IMR-90 (cell line): ENCODE results near the gene TSC2. TPM values are rescaled to one million over a fixed set of nuclear protein-coding genes. Genes with fewer than 3 reads are reported as not detected.

Experiments used
- ATAC-seq: fragments of 200-7000 bp; cut with Tn5 transposase; 2 replicates; pipeline ENCODE4 v1.9.1; 2020; ENCODE audit warnings: low read depth, mild to moderate bottlenecking, moderate library complexity
- BruUV-seq: library from RNA; stranded (reverse); fragments of 400-500 nt; replicated peaks from 2 replicates; lab custom pipeline; 2021; lab: Mats Ljungman, UMichigan
- CTCF ChIA-PET: fragments of 300-600 bp; formaldehyde crosslinking; extraction: SDS; loops from one replicate; lab custom pipeline; 2021; ENCODE audit warnings: antibody characterized with exemption; lab: Yijun Ruan, JAX
- POLR2A ChIA-PET: fragments of 300-600 bp; sonication (Branson Sonifier 250); formaldehyde crosslinking; loops from one replicate; lab custom pipeline; 2022; ENCODE audit warnings: antibody characterized with exemption; ENCODE audit not compliant: unreplicated experiment; lab: Charles Lee
- DNase-seq: peaks from one replicate; pipeline ENCODE4 v3.0.0; 2013
- H2AFZ ChIP-seq: replicated peaks from 2 replicates; pipeline ENCODE3; 2013; ENCODE audit warnings: low read length, mild to moderate bottlenecking; ENCODE audit not compliant: poor library complexity
- H2AK5ac ChIP-seq: 2 replicates; pipeline ENCODE4 v1.6.1; 2013; ENCODE audit warnings: low read depth, low read length, inconsistent platforms
- H2AK9ac ChIP-seq: replicated peaks from 2 replicates; pipeline ENCODE3; 2013; ENCODE audit warnings: mild to moderate bottlenecking, low read depth, low read length, moderate library complexity; ENCODE audit not compliant: poor library complexity
- H2BK120ac ChIP-seq: 2 replicates; pipeline ENCODE4 v1.6.1; 2013; ENCODE audit warnings: low read depth, low read length, inconsistent platforms
- H2BK15ac ChIP-seq: 3 replicates; pipeline ENCODE4 v1.6.1; 2013; ENCODE audit warnings: low read depth, low read length, inconsistent platforms
- H2BK20ac ChIP-seq: 2 replicates; pipeline ENCODE4 v1.6.1; 2013; ENCODE audit warnings: low read depth, mild to moderate bottlenecking, inconsistent platforms, low read length, moderate library complexity
- H2BK5ac ChIP-seq: 2 replicates; pipeline ENCODE4 v1.6.1; 2013; ENCODE audit warnings: mild to moderate bottlenecking, low read depth, low read length, inconsistent platforms; ENCODE audit not compliant: poor library complexity, severe bottlenecking
- H3K14ac ChIP-seq: replicated peaks from 2 replicates; pipeline ENCODE4 v1.6.1; 2013; ENCODE audit warnings: low read depth, low read length, inconsistent platforms
- H3K18ac ChIP-seq: 2 replicates; pipeline ENCODE4 v1.6.1; 2013; ENCODE audit warnings: low read depth, low read length, control low read depth
- H3K23ac ChIP-seq: 2 replicates; pipeline ENCODE4 v1.6.1; 2013; ENCODE audit warnings: low read depth, low read length, inconsistent platforms
- H3K27ac ChIP-seq: 2 replicates; pipeline ENCODE4 v1.5.1; 2013; ENCODE audit warnings: mild to moderate bottlenecking, control low read depth, low read length; ENCODE audit not compliant: insufficient read depth
- H3K27me3 ChIP-seq: 2 replicates; pipeline ENCODE4 v1.6.1; 2013; ENCODE audit warnings: low read length; ENCODE audit not compliant: control insufficient read depth, insufficient read depth
- H3K36me3 ChIP-seq: 2 replicates; pipeline ENCODE4 v1.6.1; 2013; ENCODE audit warnings: low read length, mixed read lengths; ENCODE audit not compliant: control insufficient read depth, insufficient read depth
- H3K4ac ChIP-seq: 2 replicates; pipeline ENCODE4 v1.6.1; 2013; ENCODE audit warnings: low read depth, low read length, inconsistent platforms
- H3K4me1 ChIP-seq: 2 replicates; pipeline ENCODE4 v1.6.1; 2013; ENCODE audit warnings: low read length, mixed read lengths; ENCODE audit not compliant: control insufficient read depth, insufficient read depth
- H3K4me2 ChIP-seq: 2 replicates; pipeline ENCODE4 v1.6.1; 2013; ENCODE audit warnings: low read depth, mild to moderate bottlenecking, control low read depth, low read length, moderate library complexity
- H3K4me3 ChIP-seq: 2 replicates; pipeline ENCODE4 v1.5.1; 2013; ENCODE audit warnings: low read depth, mild to moderate bottlenecking, control low read depth, low read length, moderate library complexity; ENCODE audit not compliant: insufficient read depth
- H3K56ac ChIP-seq: 2 replicates; pipeline ENCODE4 v1.6.1; 2013; ENCODE audit warnings: low read length, inconsistent platforms; ENCODE audit not compliant: insufficient read depth; ENCODE audit errors: extremely low read depth
- H3K79me1 ChIP-seq, 2 experiments: 2 replicates each; pipeline ENCODE4 v1.6.1; 2013; ENCODE audit warnings: low read length in 2 of 2, inconsistent platforms in 1 of 2, low read depth in 1 of 2
- H3K9ac ChIP-seq: 2 replicates; pipeline ENCODE4 v1.6.1; 2013; ENCODE audit warnings: low read depth, low read length, control low read depth
- H3K9me1 ChIP-seq: 2 replicates; pipeline ENCODE4 v1.6.1; 2013; ENCODE audit warnings: low read length, inconsistent platforms; ENCODE audit not compliant: insufficient read depth
- H3K9me3 ChIP-seq: 2 replicates; pipeline ENCODE4 v1.6.1; 2013; ENCODE audit warnings: low read length; ENCODE audit not compliant: control insufficient read depth, insufficient read depth
- H4K20me1 ChIP-seq: 2 replicates; pipeline ENCODE4 v1.6.1; 2013; ENCODE audit warnings: low read length, inconsistent platforms; ENCODE audit not compliant: insufficient read depth
- H4K5ac ChIP-seq: 2 replicates; pipeline ENCODE4 v1.6.1; 2013; ENCODE audit warnings: mild to moderate bottlenecking, low read depth, low read length, control low read depth
- H4K8ac ChIP-seq, 2 experiments: 2 replicates each; pipeline ENCODE4 v1.6.1; 2013; ENCODE audit warnings: low read depth in 2 of 2, low read length in 2 of 2, control low read depth in 1 of 2, inconsistent platforms in 1 of 2
- H4K91ac ChIP-seq: 2 replicates; pipeline ENCODE4 v1.6.1; 2013; ENCODE audit warnings: low read depth, low read length, inconsistent platforms; ENCODE audit not compliant: insufficient read depth
- BHLHE40 ChIP-seq: fragments of 150-350 bp; IDR thresholded peaks from 2 replicates; pipeline ENCODE4 v1.6.1; 2016; ENCODE audit warnings: mild to moderate bottlenecking, low read depth, low read length
- CEBPB ChIP-seq: IDR thresholded peaks from 2 replicates; pipeline ENCODE4 v1.6.1; 2012; ENCODE audit warnings: low read depth, low read length, improper control_type of control experiment
- CTCF ChIP-seq: conservative IDR thresholded peaks from 2 replicates; pipeline ENCODE4 v1.5.1; 2012; ENCODE audit warnings: mild to moderate bottlenecking, low read depth, low read length, improper control_type of control experiment
- ELK1 ChIP-seq: fragments of 150-350 bp; IDR thresholded peaks from 2 replicates; pipeline ENCODE4 v1.6.1; 2016; ENCODE audit warnings: low read depth, mild to moderate bottlenecking, low read length, moderate library complexity, borderline replicate concordance
- FOS ChIP-seq: fragments of 150-350 bp; IDR thresholded peaks from 2 replicates; pipeline ENCODE4 v1.6.1; 2016; ENCODE audit warnings: low read depth, low read length
- MAFK ChIP-seq: IDR thresholded peaks from 2 replicates; pipeline ENCODE4 v1.6.1; 2012; ENCODE audit warnings: low read depth, low read length, improper control_type of control experiment
- MAZ ChIP-seq: IDR thresholded peaks from 2 replicates; pipeline ENCODE4 v1.6.1; 2012; ENCODE audit warnings: low read depth, mild to moderate bottlenecking, low read length, improper control_type of control experiment, moderate library complexity, borderline replicate concordance
- MXI1 ChIP-seq: IDR thresholded peaks from 2 replicates; pipeline ENCODE4 v1.6.1; 2012; ENCODE audit warnings: low read depth, mild to moderate bottlenecking, low read length, moderate library complexity, borderline replicate concordance
- NFE2L2 ChIP-seq: fragments of 150-350 bp; IDR thresholded peaks from 2 replicates; pipeline ENCODE4 v1.6.1; 2016; ENCODE audit warnings: low read depth, mild to moderate bottlenecking, low read length
- POLR2A ChIP-seq: IDR thresholded peaks from 2 replicates; pipeline ENCODE4 v1.6.1; 2012; ENCODE audit warnings: mild to moderate bottlenecking, low read depth, low read length
- RCOR1 ChIP-seq: IDR thresholded peaks from 2 replicates; pipeline ENCODE4 v1.6.1; 2012; ENCODE audit warnings: mild to moderate bottlenecking, low read length, improper control_type of control experiment; ENCODE audit not compliant: insufficient replicate concordance
- RFX5 ChIP-seq: IDR thresholded peaks from 2 replicates; pipeline ENCODE4 v1.8.0; 2012; ENCODE audit warnings: low read depth, mild to moderate bottlenecking, low read length, moderate library complexity
- SMC3 ChIP-seq: fragments of 150-350 bp; IDR thresholded peaks from 2 replicates; pipeline ENCODE4 v1.6.1; 2016; ENCODE audit warnings: low read depth, mild to moderate bottlenecking, antibody characterized with exemption, low read length, moderate library complexity
- USF2 ChIP-seq: fragments of 150-350 bp; IDR thresholded peaks from 2 replicates; pipeline ENCODE4 v1.6.1; 2017; ENCODE audit warnings: mild to moderate bottlenecking, antibody characterized with exemption, low read length, low read depth
- WGBS, 2 experiments: methylation state at CpG; one replicate each; pipeline versions ENCODE4 v1.1.5 to v1.1.7; 2013; ENCODE audit warnings: missing lambda C conversion rate in 2 of 2; ENCODE audit not compliant: insufficient read length in 1 of 2; ENCODE audit errors: extremely low coverage in 2 of 2; 5-methylcytosine and 5-hydroxymethylcytosine counted together
- dilution Hi-C: fragments of 300-500 bp; cut with HindIII; formaldehyde crosslinking; loops from one replicate; pipeline ENCODE4 v1.14.3; 2018; ENCODE audit warnings: low sequenced_read_pairs; ENCODE audit not compliant: unreplicated experiment
- in situ Hi-C: fragments of 300-500 bp; cut with MboI; formaldehyde crosslinking; loops from 3 replicates; pipeline ENCODE4 v1.14.3; 2019; ENCODE audit warnings: low sequenced_read_pairs, inconsistent platforms, mixed read lengths
- intact Hi-C: fragments of 100-400 bp; cut with micrococcal nuclease; formaldehyde crosslinking; loops from 2 replicates; pipeline ENCODE4 v1.10.0; 2022
- polyA plus RNA-seq, 3 experiments: library from polyadenylated mRNA; depleted of rRNA; stranded (reverse); fragments of >200 nt; gene quantifications; 2 replicates each; pipeline ENCODE4 v1.2.3, GENCODE V29; 2012; ENCODE audit warnings: low replicate concordance in 1 of 3
- total RNA-seq: library from RNA; depleted of rRNA; stranded (reverse); fragments of >200 nt; gene quantifications from 2 replicates; pipeline ENCODE4 v1.2.3, GENCODE V29; 2012

The TSC2 gene
- total and polyA plus RNA-seq, 2 of the 4 experiments (the other 2 are of a cell fraction), result 31.4 to 88.6 TPM

GRCh38 chr16:2037647-2038381, 10.0 kb upstream of the TSC2 start:
- intact Hi-C loops, result no loop called here
- Histone ChIP-seq H3K23ac (peak overlapping the region; percentile 53; the same call in 1 of the 2 replicates), H3K27ac (peak overlapping the region; percentile 55), H2BK20ac (peak overlapping the region; percentile 59; the same call in 1 of the 2 replicates), H3K56ac (no peak overlapping the region), H2BK15ac (no peak overlapping the region), H3K18ac (no peak overlapping the region; the same call in 1 of the 2 replicates), H3K4ac (peak overlapping the region; percentile 86), H4K91ac (peak overlapping the region; percentile 70), H3K4me1 (peaks cover 69% of the 10 kb centered on the region), H3K27me3 (no peaks in the 10 kb centered on the region), H3K4me2 (no peak overlapping the region), H4K5ac (peak overlapping the region; percentile 13; the same call in 1 of the 2 replicates), H2AK9ac (no peak overlapping the region), H4K8ac (peak overlapping the region; percentile 9 to 33; a peak in 2 of 4 replicates), H3K79me1 (peaks cover 19 to 57% of the 10 kb centered on the region in 2 experiments; a peak in 3 of 4 replicates), H3K4me3 (no peak overlapping the region), H3K9me3 (no peaks in the 10 kb centered on the region), H3K9ac (no peak overlapping the region), H2BK5ac (peak overlapping the region; percentile 98), H3K36me3 (peaks cover 29% of the 10 kb centered on the region; the same call in 1 of the 2 replicates), H3K14ac (no peak overlapping the region), H2AFZ (no peak overlapping the region), H2BK120ac (peak overlapping the region; percentile 94; the same call in 1 of the 2 replicates), H2AK5ac (peak overlapping the region; percentile 86), H3K9me1 (peaks cover 19% of the 10 kb centered on the region), H4K20me1 (no peaks in the 10 kb centered on the region)
- dilution Hi-C loops, result no loop called here
- WGBS, 2 experiments, result 92% methylated on average over 11 of the region's 29 CpGs; no CpG with 5 or more reads in 1 of the 2 experiments
- ChIA-PET CTCF (interaction anchor here (1.0 kb wide), 1 partner anchor 15 kb away, joined by 3 read pairs; no protein-coding TSS in a partner anchor), POLR2A (no interaction called here)
- BruUV-seq, result TSS peak; percentile 59
- DNase-seq, result no peak
- no peak for ATAC-seq
- in situ Hi-C loops, result no loop called here
- TF ChIP-seq POLR2A (no peak), RFX5 (no peak), SMC3 (no peak), MAFK (no peak), BHLHE40 (no peak), MXI1 (no peak), RCOR1 (no peak), USF2 (no peak), ELK1 (no peak), MAZ (no peak), CEBPB (no peak), FOS (no peak), CTCF (no peak), NFE2L2 (no peak)
